COLO829 (cell line): ENCODE measurements around the gene ADISSP.
A peak's percentile ranks its signal among the peaks of the same experiment; 100 is the strongest.

Experiments
- DNase-seq: peaks from one replicate; pipeline ENCODE4 v3.0.0; 2012; ENCODE audit warnings: low spot score

ADISSP gene

DNA sequence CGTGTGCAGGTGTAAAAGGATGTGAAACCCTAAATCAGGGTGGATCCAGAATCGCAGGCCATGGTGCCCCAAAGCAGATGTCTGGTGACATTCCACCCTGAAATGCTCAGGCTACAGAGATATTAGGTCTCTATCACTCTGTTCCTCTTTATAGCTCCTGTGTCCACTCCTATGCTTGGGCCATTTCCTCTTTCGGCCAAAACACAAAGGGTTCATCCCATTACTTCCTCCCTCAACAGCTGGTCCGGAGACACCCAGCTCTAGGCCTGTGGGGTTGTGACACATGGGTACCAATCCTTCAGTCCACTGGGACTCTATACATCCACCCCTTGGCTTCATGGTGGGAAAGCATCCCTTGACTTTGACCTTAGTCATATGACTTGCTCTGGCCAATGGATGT lies 53.5 kb downstream of the ADISSP start:
- no peak for DNase-seq

DNA sequence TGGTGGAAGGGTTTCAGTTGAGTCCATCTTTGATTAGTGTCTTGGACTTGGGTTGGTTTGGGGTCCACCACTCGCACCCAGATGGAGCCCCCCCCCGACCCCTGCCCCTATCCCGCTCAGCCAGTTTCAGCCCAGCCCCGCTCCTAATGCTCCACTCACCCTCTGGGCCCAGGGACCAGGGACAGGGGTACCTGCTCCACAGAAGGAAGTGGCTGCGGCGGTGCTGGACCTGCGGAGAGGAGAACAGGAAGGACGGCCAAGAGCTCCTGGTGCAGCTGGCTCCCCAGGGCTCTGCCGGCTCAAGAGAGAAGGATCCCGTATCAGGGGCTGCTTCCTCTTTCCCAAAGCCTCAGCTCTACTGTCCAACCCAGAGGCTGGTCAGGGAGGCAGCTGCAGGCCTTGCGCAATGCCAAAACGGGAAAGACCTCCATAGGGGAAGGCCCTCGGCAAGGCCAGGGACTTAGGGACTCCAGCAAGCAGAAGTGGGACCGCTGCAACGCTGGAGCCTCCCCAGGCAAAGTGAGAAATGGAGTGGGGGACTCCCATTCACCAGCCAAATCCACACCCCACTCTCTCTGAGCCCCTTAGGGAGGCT lies 55.2 kb downstream of the ADISSP start, which contains the start of gene SIGLEC1:
Gene SIGLEC1, minus strand, starts transcription at position 322 of the 595 bp plus-strand sequence. CDS start 5,472 bp downstream, outside the sequence.
- no peak for DNase-seq

- DNase-seq, result no peak
Observed at GRCh38 chr20:3711484-3711941, 56.0 kb downstream of the ADISSP start.

DNA sequence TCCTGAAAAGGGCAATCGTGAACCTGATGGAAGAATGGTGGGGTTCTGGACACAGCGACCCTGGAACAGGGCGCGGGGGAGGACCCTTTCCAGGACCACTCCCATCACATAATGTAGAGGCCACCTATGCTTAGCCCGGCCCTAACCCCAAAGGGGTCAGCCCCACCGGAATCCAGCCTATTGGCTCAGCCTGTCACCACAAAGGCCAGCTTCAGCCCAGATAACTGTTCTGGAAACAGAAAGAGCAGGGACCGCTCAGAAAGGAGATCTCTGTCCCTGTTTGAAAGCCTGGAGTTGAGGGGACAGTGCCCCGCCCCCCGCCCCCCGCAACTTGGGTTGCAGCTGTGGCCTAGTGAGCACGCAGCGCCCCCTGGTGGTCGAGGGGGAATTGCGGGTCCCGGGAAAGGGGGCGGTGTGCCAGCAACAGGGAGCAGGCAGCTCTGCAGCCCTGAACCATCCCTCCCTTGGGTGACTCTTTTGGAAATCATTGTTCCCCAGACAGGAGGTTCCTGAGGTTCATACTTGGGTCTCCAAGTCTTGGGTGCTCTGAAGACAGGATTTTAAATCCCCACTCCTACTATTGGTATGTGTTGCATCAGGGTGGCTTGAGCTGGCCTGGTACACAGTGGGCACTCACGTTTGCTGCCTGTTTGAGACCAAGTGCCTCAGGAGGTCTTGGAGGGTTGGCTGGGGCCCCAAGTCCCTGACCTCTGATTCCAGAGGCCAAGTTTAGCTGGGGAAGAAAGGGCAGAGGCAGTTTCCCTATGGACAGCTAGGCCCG lies 56.7 kb downstream of the ADISSP start:
- DNase-seq, result peak; percentile 85

DNA sequence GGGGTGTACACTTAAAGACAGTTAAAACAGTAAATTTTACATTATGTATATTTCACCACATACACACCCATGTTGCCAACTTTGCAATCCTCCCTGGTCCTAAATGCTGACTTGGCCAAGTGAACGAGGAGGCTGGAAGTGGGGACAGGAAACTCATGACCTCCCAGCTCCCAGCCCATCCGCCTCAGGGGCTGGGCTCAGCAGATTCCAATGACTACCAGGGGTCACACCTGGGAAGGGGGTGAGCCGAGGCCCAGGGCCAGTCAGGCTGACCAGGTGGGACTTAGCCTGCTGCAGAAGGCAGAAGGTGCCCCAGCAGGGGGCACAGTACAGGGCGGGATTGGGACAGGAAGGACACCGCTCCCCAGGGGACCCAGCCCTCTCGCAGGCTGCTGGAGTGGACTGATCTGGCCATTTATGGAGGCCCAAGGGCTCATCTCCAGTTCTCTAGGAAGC lies 57.5 kb downstream of the ADISSP start:
- no peak for DNase-seq

DNA sequence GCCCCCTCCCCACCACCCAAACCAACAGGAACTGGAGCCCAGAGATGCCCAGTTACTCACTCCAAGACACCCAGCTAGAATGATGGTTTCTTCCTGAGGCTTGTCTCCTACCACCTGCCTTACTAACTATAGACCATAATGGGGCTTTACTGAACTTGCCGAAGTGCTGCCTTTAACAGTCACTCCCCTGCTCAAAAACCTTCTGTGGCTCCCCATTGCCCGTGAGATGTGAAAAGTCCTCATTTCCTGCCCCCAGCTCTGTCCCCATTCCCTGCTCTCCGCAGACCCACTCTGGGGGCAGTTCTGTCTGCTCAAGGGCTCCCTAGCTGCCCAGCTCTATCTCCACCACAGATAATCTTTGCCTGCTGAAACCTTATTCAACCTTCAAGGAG lies 60.0 kb downstream of the ADISSP start:
- no peak for DNase-seq

DNA sequence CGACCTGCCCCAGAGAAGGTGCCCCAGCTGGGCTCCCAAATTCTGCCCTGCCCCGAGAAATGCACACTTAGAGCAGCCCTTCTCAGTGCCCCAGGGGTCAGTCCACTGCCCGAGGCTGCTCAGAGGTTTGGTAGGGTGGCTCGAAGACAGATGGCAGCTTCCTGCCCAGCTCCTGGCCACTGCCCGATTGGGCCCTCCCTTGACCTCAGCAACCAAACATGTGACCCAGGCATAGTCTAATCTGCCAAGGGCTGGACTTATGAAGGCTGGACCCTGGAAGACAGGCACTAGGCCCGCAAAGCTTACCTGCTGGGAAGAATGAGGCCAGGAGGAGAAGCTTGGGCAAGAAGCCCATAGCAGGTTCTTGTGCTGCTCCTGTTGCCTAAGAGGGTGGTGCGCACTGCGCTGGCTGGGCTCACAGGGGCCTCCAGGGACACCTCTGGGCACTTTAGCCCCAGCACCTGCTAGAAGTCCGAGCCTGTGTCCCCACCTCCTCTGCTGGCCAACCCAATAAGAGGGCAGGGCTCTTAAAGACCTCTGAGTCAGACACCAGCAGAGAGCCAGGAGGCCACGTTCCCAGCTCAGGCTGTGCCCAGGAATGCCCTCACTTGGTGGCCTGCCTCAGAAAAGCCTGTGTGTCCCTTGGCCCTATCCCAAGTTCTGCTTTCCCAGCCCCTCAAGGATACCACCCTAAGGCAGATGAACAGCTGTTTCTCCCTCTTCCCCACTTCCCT lies 60.6 kb downstream of the ADISSP start:
- DNase-seq, result no peak

GRCh38 chr20:3705970-3706739 lies 61.4 kb downstream of the ADISSP start:
- DNase-seq, result no peak

DNA sequence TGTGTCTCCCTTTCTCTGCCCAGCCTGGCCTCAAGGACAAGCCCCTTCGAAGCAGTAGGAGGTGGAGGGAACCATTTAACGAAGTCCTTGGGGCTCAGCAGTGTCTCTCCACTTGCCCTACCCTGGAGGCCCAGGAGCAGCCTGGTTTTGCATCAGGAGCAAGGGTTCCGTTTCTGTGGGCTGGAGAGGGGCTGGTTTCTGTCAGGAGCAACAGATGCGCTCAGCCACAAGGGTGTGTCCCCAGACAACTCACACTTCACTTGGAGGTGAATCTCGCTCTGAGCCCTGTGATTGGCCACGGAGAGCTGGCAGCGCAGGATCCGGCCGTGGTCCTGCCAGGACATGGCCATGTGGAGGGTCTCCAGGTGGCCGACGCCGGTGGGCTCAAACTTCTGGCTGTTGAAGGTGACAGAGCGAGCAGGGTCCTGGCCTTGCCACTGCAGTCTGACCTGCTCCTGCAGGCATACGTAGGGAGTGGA lies 62.0 kb downstream of the ADISSP start:
- no peak for DNase-seq

DNA sequence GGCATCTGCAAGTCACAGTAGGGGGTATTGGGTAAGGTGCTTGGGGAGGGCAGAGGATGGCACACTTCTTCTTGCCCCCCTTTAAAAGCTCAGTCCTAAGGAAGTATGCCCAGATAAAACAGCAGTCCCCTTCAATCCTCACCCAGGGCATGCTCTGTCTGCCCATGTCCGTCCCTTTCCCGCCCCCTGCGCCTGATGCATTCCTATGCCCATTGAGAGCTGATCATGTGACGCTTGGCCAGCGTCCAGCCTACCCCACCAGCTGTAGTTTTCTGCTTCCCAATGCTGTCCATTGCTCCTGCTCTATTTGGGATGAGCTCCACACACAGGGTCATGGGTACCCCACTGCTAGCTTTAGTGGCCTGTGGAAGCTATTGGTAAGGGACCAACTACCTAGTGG lies 63.5 kb downstream of the ADISSP start:
- DNase-seq, result no peak
